Breast epithelium (tissue), 4 donors: ENCODE measurements around the gene RAVER2. TPM values are rescaled to one million over a fixed set of nuclear protein-coding genes. Genes with fewer than 3 reads are reported as not detected.
"Not testable (repeated sequence)": the region's sequence is repeated elsewhere in the genome, so short reads cannot be mapped to it uniquely, and the experiment has no call there.

Experiments
- DNase-seq, 2 donors: peaks; one replicate each; pipeline ENCODE4 v3.0.0-alpha.2; 2019; ENCODE audit warnings: low spot score in 2 of 2
- H3K27ac ChIP-seq, 2 donors: fragments of 200-600 bp; sonication (generic) in 1 of 2; one replicate each; pipeline ENCODE4 v1.5.1; 2016 to 2019; ENCODE audit warnings: mild to moderate bottlenecking in 1 of 2
- H3K27me3 ChIP-seq, 2 donors: fragments of 200-600 bp; sonication (generic) in 1 of 2; one replicate each; pipeline versions ENCODE4 v1.5.1 to v1.6.0; 2017 to 2019; ENCODE audit warnings: control low read depth in 1 of 2, mild to moderate bottlenecking in 1 of 2
- H3K36me3 ChIP-seq: fragments of 200-600 bp; one replicate; pipeline ENCODE4 v1.5.1; 2019
- H3K4me1 ChIP-seq, 2 donors: fragments of 200-600 bp; sonication (generic); one replicate each; pipeline ENCODE4 v1.5.1; 2016 to 2019; ENCODE audit warnings: control low read depth in 1 of 2
- H3K4me3 ChIP-seq, 3 donors: fragments of 200-600 bp; sonication (generic); 1 replicate in 2 of 3; 2 replicates in 1 of 3; pipeline ENCODE4 v1.5.1; 2016 to 2019; ENCODE audit warnings: mild to moderate bottlenecking in 3 of 3, moderate library complexity in 2 of 3
- H3K9me3 ChIP-seq, 2 donors: fragments of 200-600 bp; sonication (generic) in 1 of 2; one replicate each; pipeline ENCODE4 v1.5.1; 2016 to 2019; ENCODE audit warnings: control low read depth in 1 of 2
- POLR2A ChIP-seq: fragments of 450-650 bp; IDR thresholded peaks from one replicate; pipeline ENCODE4 v1.6.1; 2016; ENCODE audit warnings: antibody characterized with exemption, mild to moderate bottlenecking, moderate library complexity
- POLR2AphosphoS5 ChIP-seq, 3 donors: sonication (generic); formaldehyde crosslinking; IDR thresholded peaks; one replicate each; pipeline ENCODE4 v1.6.1; 2017; ENCODE audit warnings: antibody characterized with exemption in 3 of 3
- intact Hi-C: fragments of 100-400 bp; cut with DNase I; formaldehyde crosslinking; loops from one replicate; pipeline ENCODE4 v1.15.1; 2023; ENCODE audit warnings: low total_unique reads
- total RNA-seq, 3 donors: library from RNA; depleted of rRNA; stranded (reverse); fragments of >200 nt; gene quantifications; one replicate each; pipeline ENCODE4 v1.1.0, GENCODE V29; 2016
- TF ChIP-seq, protein P1 (sequence below), 3 donors: fragments of 450-650 bp; IDR thresholded peaks; one replicate each; pipeline ENCODE4 v1.5.1; 2016 to 2017; ENCODE audit warnings: antibody characterized with exemption in 3 of 3, mild to moderate bottlenecking in 3 of 3, moderate library complexity in 3 of 3

Gene RAVER2
- total RNA-seq, 3 donors from 2014 or later, result 6.6 to 21.1 (median 17.0) TPM

DNA sequence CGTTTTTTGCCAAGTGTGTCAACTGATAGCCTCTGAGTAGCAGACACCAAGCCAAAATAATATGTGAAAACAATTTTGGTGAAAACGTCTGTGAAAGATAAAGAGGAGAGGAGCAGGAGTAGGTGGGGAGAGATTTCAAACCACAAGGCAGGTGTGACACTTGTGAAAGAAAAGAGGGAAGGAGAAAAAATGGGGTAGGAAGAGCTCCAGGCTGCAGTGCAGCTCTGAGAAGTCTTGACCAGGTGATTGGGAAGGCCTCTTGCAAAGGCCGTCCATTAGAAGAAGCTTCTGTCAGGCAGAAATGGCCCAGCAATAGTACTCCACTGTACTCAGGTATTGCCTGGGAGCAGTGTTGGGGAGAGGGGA, 10.6 kb upstream of the RAVER2 start:
- Histone ChIP-seq H3K27me3 (no peaks in the 10 kb centered on the region), H3K4me1 (no peaks in the 10 kb centered on the region), H3K27ac (no peak overlapping the region), H3K9me3 (no peaks in the 10 kb centered on the region), H3K36me3 (peaks cover 3% of the 10 kb centered on the region), H3K4me3 (no peak overlapping the region)
- no peak for DNase-seq
- TF ChIP-seq, protein P1, sequence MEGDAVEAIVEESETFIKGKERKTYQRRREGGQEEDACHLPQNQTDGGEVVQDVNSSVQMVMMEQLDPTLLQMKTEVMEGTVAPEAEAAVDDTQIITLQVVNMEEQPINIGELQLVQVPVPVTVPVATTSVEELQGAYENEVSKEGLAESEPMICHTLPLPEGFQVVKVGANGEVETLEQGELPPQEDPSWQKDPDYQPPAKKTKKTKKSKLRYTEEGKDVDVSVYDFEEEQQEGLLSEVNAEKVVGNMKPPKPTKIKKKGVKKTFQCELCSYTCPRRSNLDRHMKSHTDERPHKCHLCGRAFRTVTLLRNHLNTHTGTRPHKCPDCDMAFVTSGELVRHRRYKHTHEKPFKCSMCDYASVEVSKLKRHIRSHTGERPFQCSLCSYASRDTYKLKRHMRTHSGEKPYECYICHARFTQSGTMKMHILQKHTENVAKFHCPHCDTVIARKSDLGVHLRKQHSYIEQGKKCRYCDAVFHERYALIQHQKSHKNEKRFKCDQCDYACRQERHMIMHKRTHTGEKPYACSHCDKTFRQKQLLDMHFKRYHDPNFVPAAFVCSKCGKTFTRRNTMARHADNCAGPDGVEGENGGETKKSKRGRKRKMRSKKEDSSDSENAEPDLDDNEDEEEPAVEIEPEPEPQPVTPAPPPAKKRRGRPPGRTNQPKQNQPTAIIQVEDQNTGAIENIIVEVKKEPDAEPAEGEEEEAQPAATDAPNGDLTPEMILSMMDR (IDR thresholded peaks at IDR 0.05), result no peak
- TF ChIP-seq POLR2AphosphoS5 (IDR thresholded peaks at IDR 0.05), result no peak
- TF ChIP-seq POLR2A, result no peak
- intact Hi-C loops, result no loop called here

DNA sequence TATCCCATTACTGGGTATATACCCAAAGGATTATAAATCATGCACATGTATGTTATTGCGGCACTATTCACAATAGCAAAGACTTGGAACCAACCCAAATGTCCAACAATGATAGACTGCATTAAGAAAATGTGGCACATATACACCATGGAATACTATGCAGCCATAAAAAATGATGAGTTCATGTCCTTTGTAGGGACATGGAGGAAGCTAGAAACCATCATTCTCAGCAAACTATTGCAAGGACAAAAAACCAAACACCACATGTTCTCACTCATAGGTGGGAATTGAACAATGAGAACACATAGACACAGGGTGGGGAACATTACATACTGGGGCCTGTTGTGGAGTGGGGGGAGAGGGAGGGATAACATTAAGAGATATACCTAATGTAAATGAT, 4.2 kb upstream of the RAVER2 start:
- H3K4me1 ChIP-seq, H3K27me3 ChIP-seq, H3K27ac ChIP-seq, intact Hi-C loops, H3K36me3 ChIP-seq, H3K9me3 ChIP-seq, DNase-seq, H3K4me3 ChIP-seq: not testable (repeated sequence)

DNA sequence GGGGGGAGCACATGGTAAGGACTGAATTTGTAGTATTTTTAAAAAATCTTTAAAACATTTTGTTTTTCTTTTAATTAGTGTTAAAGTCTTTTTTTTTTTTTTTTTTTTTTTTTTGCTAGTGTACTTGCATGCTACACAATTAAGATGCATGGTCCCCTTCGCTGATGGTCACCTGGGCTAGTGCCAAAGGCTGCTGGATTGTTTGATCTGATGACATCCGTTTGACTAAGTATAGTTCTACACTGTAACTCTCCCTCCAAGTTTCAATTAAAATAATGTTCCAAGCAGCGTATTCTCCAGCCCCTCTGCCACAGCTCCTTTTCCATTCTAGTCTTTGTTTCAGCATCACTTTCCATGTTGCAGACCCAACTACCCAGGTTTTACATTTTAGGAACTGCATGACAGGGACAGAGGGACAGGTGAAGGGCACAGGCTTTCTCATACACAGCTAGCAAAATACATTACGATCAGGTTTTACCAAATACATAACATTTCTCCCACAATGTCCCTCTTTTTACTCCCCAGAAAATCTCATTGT, 852 bp upstream of the RAVER2 start:
- intact Hi-C loops, result no loop called here
- TF ChIP-seq POLR2AphosphoS5 (IDR thresholded peaks at IDR 0.05) (no peak), POLR2A (no peak)
- TF ChIP-seq, protein P1 (IDR thresholded peaks at IDR 0.05), result no peak
- peak overlapping the region; percentile 68 to 94 (median 85) for H3K4me3 ChIP-seq
- H3K9me3 ChIP-seq, result no peaks in the 10 kb centered on the region
- H3K4me1 ChIP-seq, result peaks cover 0 to 5% of the 10 kb centered on the region in 2 donors
- DNase-seq, result no peak
- peak overlapping the region in 1 of 2 donors; percentile 80 for H3K27ac ChIP-seq
- no peaks in the 10 kb centered on the region for H3K36me3 ChIP-seq
- no peaks in the 10 kb centered on the region for H3K27me3 ChIP-seq

DNA sequence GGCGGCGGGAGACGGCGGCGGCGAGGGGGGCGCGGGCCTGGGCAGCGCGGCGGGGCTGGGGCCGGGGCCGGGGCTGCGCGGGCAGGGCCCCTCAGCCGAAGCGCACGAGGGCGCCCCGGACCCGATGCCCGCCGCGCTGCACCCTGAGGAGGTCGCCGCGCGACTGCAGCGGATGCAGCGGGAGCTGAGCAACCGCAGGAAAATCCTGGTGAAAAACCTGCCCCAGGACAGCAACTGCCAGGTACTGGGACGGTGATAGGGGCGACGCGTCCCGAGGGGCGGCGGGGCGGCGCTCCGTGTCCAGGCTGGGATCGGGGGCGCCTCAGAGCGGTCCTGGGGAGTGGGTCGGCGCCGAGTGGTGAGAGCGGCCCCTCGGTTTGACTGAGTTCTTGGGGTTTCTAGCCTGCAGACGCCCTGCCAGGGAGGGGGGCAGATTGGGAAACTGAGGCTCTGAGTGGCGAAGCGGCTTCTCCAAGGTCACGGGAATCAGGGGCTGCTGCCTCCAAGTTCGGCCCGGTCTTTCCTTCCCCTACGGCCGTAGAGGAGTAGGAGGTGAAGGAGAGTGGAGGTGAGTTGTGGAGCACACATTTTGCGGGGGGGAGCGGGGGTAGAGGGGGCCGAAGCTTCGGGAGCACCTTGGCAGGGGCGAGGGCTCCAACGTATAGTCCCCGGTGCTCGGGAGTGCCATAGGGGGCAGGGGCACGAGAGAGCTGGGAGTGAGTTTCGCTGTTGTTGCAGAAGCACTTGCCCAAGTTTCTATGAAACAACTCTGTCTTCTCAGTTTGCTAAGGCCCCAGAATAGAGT, 508 bp downstream of the RAVER2 start:
- no peaks in the 10 kb centered on the region for H3K36me3 ChIP-seq
- no peak for TF ChIP-seq POLR2A
- TF ChIP-seq, protein P1 (IDR thresholded peaks at IDR 0.05), result no peak
- H3K27me3 ChIP-seq, result no peaks in the 10 kb centered on the region
- intact Hi-C loops, result no loop called here
- no peaks in the 10 kb centered on the region for H3K9me3 ChIP-seq
- no peak for DNase-seq
- H3K27ac ChIP-seq, result peak overlapping the region; percentile 80 to 92
- peaks cover 0 to 5% of the 10 kb centered on the region in 2 donors for H3K4me1 ChIP-seq
- peak overlapping the region; percentile 68 to 94 (median 85) for H3K4me3 ChIP-seq

DNA sequence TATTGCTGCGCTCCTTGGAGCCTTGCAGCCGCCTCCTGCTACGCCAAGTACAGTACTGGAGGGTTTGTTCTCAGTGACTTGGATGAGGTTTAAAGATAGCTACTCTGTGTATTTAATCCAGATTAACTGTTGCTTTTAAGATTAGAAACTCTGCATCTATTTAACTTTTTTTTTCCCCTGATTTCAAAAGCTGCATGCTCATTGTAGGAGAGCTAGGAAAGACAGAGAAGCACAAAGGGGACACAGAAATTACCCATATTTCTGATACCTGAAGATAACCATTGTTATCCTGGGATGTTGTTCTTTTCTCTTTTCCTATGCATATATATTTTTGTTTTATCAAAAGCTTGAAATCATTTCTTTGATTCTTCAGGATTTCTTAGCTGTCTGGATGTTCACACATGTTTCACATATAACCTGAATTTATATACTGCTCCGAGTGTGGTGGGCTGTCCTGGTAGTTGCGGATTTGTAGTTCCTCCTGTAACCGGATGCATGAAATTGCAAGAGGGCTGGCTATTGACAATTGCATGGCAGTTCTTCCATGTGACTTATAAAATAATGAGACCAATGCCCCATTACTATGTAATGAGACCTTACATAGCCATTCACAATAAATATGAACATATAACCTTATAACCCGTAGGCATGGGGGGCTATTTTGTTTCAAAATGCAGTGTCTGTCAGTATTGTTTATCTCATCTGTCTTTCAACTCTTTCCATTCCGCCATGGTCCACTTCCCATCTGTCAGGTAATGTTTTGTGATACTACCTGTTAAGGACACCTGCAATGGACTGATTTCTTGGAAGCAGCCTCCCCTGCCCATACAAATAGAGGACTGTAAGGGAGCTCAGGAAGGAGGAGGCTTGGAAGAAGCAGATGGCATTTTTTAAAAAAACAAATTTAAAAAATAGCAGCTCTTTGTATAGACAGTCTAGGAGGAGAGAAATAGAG, 1.4 kb downstream of the RAVER2 start:
- H3K27me3 ChIP-seq, result no peaks in the 10 kb centered on the region
- H3K4me3 ChIP-seq, result peak overlapping the region; percentile 68 to 94 (median 85)
- peak overlapping the region; percentile 80 to 92 for H3K27ac ChIP-seq
- H3K4me1 ChIP-seq, result peaks cover 0 to 5% of the 10 kb centered on the region in 2 donors
- no peaks in the 10 kb centered on the region for H3K9me3 ChIP-seq
- TF ChIP-seq POLR2A, result no peak
- no peak for TF ChIP-seq POLR2AphosphoS5 (IDR thresholded peaks at IDR 0.05)
- TF ChIP-seq, protein P1 (IDR thresholded peaks at IDR 0.05), result no peak
- no peaks in the 10 kb centered on the region for H3K36me3 ChIP-seq
- intact Hi-C loops, result no loop called here
- DNase-seq, result no peak
